GM19035 (cell line): ENCODE measurements around the gene EFCAB8.

Experiments
- ATAC-seq: cut with Tn5 transposase; IDR thresholded peaks from one replicate; pipeline ENCODE4 v1.9.1; 2021; ENCODE audit not compliant: unreplicated experiment

EFCAB8 gene

DNA sequence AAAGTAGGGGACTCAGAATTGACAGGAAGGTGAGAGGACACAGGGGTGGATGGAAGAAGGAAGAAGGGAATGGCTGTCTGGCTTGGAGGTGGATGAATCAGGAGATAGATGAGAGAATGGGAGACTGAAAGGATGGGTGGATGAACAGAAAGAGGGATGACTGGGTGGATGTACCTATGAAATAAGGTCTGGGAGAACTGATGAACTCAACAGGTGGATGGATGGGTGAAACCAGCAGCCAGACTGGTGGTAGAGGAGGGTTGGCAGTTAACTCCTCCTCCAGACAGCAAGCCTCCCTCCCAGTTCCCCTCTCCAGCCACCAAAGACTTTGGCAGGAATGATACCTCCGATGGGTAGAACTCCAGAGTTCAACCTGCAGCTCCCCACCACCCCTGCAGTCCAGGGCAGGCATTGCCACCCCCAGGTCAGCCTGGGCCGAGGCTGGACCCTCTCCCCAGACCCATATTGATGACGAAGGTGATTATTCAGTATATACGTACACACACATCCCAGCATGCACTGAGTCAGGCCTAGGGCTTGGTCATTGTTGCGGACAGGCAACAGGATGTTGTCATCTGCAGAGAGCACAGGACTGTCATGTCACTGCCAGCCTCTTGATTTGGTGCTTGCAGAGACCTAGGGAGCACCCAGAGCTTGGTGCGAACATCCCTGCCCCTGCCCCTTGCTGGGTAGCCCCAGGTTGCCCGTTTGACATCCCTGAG is 143.5 kb downstream of the EFCAB8 start:
- ATAC-seq = no peak

DNA sequence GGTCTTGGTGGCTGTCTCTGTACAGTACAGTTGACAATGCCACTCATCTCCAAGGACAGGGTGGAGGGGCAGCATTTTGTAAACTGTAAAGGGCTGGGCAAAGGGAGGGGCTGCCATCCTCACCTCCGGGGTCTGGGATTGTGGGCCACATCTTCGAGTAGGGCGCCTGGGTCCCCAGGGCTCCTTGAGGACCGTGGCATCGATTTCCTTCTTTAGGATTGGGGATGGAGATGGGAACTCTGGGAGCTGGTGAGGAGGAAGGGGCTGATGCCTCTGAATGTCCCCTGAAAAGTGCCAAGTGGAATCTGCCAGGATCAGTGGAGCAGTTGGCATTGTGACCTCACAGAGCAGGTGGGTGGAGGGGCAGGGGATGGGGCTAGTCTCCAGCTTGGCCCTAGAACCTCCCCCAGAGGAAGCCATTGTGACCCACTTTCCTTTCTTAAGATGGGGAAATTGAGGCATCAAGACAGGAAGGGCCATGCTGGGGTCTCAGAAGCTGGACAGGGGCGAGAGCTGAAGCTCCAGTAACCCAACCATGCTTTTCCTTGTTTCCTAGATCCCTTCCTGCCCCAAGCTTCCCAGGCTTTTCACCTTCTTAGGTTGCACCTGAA is 145.5 kb downstream of the EFCAB8 start, which contains the start of gene SUN5:
Gene SUN5 (minus strand): TSS at position 293 of the 611 bp plus-strand sequence. CDS start 93 bp downstream, at position 200.
- no peak for ATAC-seq

DNA sequence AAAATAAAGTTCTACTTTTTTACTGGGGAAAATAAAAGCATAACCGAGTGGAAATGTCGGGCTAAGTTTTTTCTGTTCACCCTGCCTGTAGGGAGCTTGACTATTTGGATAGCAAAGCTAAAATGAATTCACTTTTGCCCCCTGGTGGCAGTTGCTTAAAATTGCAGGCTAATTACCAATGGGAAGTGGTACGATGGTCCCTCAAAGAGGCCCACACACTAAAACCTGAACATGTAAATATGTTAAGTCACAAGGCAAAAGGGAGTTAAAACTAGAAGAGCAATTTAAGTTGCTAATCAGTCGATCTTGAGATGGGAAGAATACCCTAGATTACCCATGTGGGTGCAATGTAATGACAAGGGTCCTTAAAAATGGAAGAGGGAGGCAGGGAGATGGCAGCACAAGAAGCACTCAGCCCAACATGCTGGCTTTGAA is 146.4 kb downstream of the EFCAB8 start:
- no peak for ATAC-seq

DNA sequence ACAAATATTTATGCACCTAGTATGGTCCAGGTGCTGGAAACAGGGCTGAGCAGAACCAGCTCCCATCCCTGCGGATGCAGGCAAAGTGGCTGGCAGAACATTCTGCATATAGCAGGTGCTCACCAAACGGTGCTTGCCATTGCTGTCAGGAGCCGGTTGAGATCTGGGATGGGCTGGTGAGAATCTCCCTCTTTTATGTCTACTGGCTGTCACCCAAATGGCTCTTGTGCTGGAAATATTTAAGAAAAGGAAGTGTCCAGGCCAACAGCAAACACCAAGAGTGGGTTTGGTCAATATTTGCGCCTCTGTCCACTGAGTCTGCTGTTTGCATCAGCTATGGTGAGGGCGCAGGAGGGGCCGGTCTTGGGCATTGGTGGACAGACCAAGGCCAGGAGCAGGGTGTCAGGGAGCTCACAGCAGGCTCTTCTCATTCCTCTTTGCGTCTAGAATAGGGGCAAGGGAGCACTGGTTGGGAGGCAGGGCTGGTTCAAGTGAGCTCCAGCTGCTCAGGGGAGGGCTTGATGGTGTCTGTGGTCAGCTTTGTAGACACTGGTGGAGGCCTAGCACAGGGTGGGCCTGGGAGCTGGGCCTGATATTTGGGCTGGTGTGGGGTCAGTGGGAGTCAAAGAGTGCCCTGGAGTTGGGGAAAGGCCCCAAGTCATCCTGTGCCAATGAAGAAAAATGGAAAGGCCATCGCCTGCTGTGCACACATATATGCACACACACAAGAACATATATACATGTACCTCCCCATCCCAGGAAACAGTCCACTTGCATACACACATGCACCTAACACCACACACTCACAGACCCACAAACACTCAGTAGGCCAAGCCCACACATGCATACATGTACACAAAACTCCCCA is 147.4 kb downstream of the EFCAB8 start:
- no peak for ATAC-seq

DNA sequence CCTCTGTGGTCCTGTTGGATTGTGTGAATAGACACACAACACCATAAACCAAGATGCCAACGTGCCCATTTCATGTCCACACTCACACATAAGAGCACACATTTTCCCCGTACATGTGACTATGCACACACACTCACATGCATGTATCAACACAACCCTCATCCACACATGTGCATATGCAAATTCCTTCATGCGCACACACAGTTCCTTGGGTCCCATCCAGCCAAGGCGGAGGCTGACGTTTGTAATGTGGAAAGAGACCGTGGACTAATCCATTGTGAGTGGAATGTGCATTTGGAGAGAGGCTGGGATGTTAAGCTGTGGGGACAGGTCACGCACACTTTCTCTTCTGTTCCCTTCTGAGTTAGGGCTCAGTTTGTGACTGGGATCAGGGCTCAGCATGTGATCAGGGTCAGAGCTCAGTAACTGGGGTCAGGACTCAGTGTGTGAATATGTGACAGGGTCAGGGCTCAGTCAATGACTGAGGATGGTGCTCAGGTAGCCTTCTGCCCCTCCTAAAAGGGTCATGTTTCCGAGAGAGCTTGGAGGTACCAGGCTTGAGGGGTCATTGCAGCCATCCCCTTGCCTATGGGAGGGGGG is 148.2 kb downstream of the EFCAB8 start:
- no peak for ATAC-seq

DNA sequence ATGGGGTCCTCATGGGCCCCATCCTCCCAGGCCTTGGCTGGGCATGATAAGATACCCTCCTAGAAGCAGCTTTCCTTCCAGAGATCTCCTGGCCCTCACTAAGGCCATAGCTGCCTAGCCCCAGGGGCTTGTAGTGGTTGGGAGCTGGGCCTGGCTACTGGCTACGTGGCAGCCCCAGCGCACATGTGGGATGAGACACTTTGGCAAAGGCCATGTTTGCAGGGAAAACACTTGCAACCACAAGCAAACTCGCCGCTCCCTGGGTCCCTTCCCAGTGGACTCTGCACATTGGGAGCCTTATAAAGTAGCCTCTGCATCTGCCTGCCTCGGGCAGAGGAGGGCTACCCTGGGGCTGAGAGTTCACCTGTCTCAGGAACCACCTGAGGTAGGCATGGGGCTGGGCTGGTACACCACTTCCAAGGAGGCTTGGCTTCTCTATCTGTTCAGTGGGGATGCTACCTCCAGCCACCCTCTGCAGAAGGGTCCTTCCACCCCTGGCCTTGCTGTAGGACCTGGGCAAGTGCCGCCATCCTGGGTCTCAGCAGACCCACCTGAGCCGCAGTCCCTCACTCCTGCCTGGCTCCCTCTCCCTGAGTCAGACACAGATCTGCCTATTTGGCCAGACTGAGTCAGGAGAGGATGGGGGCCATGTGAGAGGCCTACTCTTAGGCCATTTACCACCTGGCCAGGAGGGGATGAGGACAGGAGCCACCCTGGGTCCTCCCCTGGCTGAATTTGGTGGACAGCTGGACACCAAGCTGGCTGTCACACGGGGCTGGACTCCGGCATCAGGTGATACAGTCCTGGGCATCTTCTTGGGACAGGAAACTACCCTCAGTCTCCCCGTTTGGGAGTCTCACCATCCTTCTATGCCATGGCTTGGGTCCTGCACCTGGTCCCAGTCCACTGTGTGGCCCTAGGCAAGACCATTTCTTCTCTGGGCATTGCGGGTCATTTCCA is 148.9 kb downstream of the EFCAB8 start, which contains the start of gene BPIFB2:
Gene BPIFB2 (plus strand): TSS at position 329 of the 960 bp plus-strand sequence. CDS start 871 bp downstream, outside the sequence.
- no peak for ATAC-seq

DNA sequence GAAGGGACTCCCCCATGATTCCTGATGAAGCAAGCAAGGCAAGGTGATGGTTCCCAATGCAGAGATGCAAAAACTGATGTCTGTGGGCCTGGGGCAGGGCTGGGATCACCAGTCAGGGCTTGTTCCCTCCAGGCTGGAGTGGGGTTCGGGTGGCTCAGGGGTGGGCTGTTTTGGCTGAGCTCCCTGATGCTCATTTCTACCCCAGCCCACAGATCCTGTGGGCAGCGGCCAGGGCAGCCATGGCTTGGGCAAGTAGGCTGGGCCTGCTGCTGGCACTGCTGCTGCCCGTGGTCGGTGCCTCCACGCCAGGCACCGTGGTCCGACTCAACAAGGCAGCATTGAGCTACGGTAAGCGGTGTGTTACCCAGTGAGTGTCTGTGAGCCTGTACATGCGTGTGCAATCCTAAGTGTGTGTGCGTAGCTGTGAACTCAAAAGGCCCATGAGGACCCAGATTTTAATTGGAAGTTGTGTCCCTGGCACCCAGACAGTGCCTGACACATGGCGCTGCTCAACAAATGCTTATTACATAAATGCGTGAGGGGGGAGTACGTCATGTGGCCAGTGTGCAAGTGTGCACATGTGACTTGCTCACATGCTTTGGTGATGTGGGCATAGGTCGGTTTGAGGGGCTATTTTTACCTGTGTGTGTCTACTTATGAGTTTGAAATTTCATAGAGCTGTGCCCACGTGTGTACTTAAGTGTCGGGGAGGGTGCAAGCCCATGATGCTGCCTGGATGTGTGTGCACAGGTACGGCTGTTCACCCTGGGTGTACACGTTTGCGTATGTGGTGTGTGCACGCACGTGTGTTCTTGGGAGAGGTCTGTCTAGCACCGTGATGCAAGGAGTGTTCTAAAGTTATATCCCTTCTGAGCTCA is 149.9 kb downstream of the EFCAB8 start:
- ATAC-seq = no peak

DNA sequence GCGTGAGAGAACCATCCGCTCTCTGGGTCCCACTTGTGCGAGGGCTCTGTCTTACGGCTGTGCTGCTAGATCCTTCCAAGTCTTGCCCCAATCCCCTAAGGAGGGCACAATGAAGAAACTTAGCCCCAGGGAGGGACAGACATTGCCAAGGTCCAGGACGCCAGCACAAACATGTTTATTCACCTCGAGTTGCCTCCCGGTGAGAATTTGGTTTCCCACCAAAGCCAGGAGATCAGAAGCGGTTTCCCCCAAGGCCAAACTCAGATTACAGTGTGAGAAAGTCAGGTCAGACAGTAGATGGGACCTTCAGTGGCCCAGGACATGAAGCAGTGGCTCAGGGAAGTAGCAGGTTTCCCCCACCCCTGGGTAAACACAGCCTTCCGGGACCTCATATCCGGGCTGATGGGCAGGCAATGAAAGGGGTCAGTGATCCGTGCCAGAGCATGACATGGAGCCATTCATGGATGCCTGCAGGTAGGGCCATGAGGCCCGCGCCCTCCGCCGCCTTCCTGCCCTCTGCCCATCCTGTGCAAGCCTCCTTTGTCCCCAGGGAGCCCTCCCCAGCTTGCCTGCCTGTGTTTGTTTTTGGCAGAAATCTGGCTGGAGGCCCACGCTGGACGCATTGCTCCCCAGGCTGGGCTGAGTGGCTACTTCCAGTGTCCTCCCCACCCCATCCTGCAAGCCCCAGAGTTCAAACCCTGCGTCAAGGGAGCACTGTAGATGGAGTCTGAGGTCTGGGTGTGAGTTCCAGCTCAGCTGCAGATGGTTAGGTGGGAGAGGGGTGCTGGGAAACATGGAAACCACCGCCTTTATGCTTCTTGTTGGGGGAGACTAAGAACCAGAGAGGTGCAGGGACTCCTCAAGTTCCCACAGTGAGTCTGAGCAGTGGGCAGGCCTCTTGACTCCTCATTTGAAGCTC is 150.8 kb downstream of the EFCAB8 start:
- ATAC-seq = no peak

DNA sequence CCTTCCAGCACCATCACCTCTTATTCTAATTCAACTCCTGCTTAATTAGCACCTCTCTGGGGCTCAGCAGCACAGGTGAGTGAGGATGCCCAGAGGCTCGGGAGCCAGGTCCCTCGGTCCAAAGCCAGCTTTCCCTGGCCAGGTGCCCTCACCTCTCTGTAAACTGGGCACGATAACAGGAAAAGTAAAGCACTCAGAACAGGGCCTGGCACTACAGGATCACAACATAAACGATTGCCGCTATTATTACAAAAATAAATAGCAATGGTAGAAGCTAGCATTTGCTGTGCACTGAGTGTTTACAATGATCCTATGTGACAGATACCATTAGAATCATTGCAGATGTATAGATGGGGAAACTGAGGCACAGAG is 151.4 kb downstream of the EFCAB8 start:
- ATAC-seq = no peak

DNA sequence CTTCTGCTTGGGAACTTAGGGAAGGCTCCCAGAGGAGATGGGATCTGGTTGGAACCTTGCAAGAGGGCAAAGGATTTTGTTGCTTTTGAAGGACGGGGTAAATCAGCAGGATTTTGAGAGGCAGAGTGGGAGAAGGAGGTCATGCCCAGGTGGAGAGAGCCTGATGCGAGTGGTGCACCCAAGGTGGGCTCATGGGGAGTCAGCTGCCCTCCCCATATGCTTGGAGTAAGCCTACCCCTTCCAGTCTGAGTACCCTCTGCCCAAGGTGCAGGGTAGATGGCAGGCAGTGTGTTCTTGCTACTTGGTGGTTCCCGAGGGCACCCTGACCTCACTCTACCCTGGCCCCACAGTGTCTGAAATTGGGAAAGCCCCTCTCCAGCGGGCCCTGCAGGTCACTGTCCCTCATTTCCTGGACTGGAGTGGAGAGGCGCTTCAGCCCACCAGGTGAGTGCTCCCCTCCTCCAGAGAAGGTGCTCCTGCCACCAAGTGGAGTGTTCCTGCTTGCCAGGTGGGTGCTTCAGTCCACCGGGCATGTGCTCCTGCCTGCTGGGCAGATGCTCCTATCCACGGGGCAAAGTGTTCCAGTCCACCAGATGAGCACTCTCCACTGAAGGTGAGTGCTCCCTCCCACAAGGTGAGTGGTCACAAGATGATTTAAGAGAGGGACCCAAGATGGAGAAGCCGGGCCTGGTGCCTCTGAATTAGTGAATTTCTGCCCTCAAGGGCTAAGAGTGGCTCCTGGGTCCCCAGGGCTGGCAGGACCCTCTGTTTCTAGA is 152.1 kb downstream of the EFCAB8 start:
- ATAC-seq = no peak
